Neural cell (in vitro differentiated cells): ENCODE results near the gene TAF11L9. TPM values are rescaled to one million over a fixed set of nuclear protein-coding genes. Genes with fewer than 3 reads are reported as not detected.
"Not testable (repeated sequence)": the region's sequence is repeated elsewhere in the genome, so short reads cannot be mapped to it uniquely, and the experiment has no call there.

ENCODE experiments used
- H2AFZ ChIP-seq: fragments of 200-600, 300-800 bp; sonication (generic), shearing (Covaris generic); 2 replicates; pipeline ENCODE4 v1.6.0; 2014; ENCODE audit warnings: low read depth, mild to moderate bottlenecking, antibody characterized with exemption, low read length, moderate library complexity
- H3F3A ChIP-seq: fragments of 200-600 bp; shearing (Covaris generic); 2 replicates; pipeline ENCODE4 v1.6.1; 2016; ENCODE audit warnings: mild to moderate bottlenecking, moderate library complexity, mixed read lengths, antibody characterized with exemption, low read length; ENCODE audit not compliant: insufficient read depth, poor library complexity, severe bottlenecking
- H3K27ac ChIP-seq: fragments of 200-600, 300-800 bp; sonication (generic), shearing (Covaris generic); 2 replicates; pipeline ENCODE4 v1.5.1; 2014; ENCODE audit warnings: mild to moderate bottlenecking, low read length, moderate library complexity
- H3K27me3 ChIP-seq: fragments of 300-800, 200-600 bp; sonication (generic), shearing (Covaris generic); 2 replicates; pipeline ENCODE4 v1.6.0; 2014; ENCODE audit warnings: mild to moderate bottlenecking, low read depth, low read length, moderate library complexity; ENCODE audit not compliant: insufficient read depth
- H3K36me3 ChIP-seq: fragments of 300-800, 200-600 bp; sonication (generic), shearing (Covaris generic); 2 replicates; pipeline ENCODE4 v1.5.1; 2014; ENCODE audit warnings: mild to moderate bottlenecking, antibody characterized with exemption, low read length, moderate library complexity; ENCODE audit not compliant: insufficient read depth
- H3K4me2 ChIP-seq: fragments of 300-800, 200-600 bp; sonication (generic), shearing (Covaris generic); 2 replicates; pipeline ENCODE4 v1.6.0; 2014; ENCODE audit warnings: mild to moderate bottlenecking, low read length
- H3K4me3 ChIP-seq: fragments of 300-800, 200-600 bp; sonication (generic), shearing (Covaris generic); 2 replicates; pipeline ENCODE4 v1.5.1; 2014; ENCODE audit warnings: mild to moderate bottlenecking, low read length, moderate library complexity
- H3K79me2 ChIP-seq: fragments of 200-600 bp; shearing (Covaris generic); replicated peaks from 2 replicates; pipeline ENCODE4 v1.6.0; 2014; ENCODE audit warnings: mild to moderate bottlenecking, low read length, moderate library complexity; ENCODE audit not compliant: insufficient read depth
- H3K9ac ChIP-seq: fragments of 300-800, 200-600 bp; sonication (generic), shearing (Covaris generic); 2 replicates; pipeline ENCODE4 v1.6.1; 2016; ENCODE audit warnings: mild to moderate bottlenecking, low read length, mixed read lengths
- H3K9me2 ChIP-seq: fragments of 200-600 bp; shearing (Covaris generic); 2 replicates; pipeline ENCODE4 v1.6.1; 2016; ENCODE audit warnings: mild to moderate bottlenecking, low read length, mixed read lengths; ENCODE audit not compliant: insufficient read depth
- H3K9me3 ChIP-seq: fragments of 200-600, 300-800 bp; sonication (generic), shearing (Covaris generic); 2 replicates; pipeline ENCODE4 v1.6.1; 2016; ENCODE audit warnings: mild to moderate bottlenecking, mixed run types, low read length, moderate library complexity, mixed read lengths
- H4K20me1 ChIP-seq: fragments of 200-600 bp; shearing (Covaris generic); 2 replicates; pipeline ENCODE4 v1.6.1; 2016; ENCODE audit warnings: mild to moderate bottlenecking, mixed run types; ENCODE audit not compliant: insufficient read depth
- EP300 ChIP-seq: fragments of 450-650 bp; conservative IDR thresholded peaks from 2 replicates; pipeline ENCODE4 v1.6.1; 2014; ENCODE audit warnings: antibody characterized with exemption, mild to moderate bottlenecking, moderate library complexity; ENCODE audit not compliant: poor library complexity, severe bottlenecking
- RAD21 ChIP-seq: fragments of 450-650 bp; conservative IDR thresholded peaks from 2 replicates; pipeline ENCODE4 v1.6.1; 2014; ENCODE audit warnings: antibody characterized with exemption, mild to moderate bottlenecking, moderate library complexity
- SMC3 ChIP-seq: fragments of 450-650 bp; conservative IDR thresholded peaks from 2 replicates; pipeline ENCODE4 v1.6.1; 2014; ENCODE audit warnings: antibody characterized with exemption, mild to moderate bottlenecking, moderate library complexity; ENCODE audit not compliant: poor library complexity
- polyA minus RNA-seq: library from RNA; depleted of rRNA, polyadenylated mRNA; stranded (reverse); fragments of >200 nt; gene quantifications from 2 replicates; pipeline ENCODE4 v1.2.3, GENCODE V29; 2014
- polyA plus RNA-seq: library from polyadenylated mRNA; depleted of rRNA; stranded (reverse); fragments of >200 nt; gene quantifications from 2 replicates; pipeline ENCODE4 v1.2.3, GENCODE V29; 2014
- TF ChIP-seq, protein P1 (sequence below): fragments of 450-650 bp; IDR thresholded peaks from 2 replicates; pipeline ENCODE4 v1.5.1; 2014; ENCODE audit warnings: antibody characterized with exemption, mild to moderate bottlenecking, moderate library complexity; ENCODE audit not compliant: poor library complexity, severe bottlenecking

TAF11L9 gene
- polyA plus RNA-seq: not detected in 2 replicates
- not detected in 2 replicates for polyA minus RNA-seq

DNA sequence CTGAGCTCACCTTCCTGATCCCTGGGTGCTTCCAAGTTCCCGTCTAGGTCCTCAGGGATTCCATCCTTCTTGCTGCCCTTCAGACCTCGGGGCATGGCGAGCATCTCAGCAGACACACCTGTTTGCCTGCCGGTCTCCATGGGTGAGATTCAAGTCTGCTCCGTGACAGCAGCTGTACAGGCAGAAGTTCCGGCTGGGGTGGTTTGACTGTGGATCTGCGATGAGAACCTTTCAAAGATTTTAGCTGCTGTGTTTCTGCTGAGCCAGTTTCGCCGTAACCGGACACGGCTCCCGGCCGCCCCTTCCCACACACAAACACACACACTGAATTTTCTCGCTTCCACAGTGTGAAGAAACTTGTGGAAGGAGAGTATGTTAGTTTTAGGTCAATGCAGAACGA lies at the start of gene TAF11L9:
Gene TAF11L9 (minus strand): TSS at position 140 of the 400 bp plus-strand sequence.
- H3K9me3 ChIP-seq, H3K4me3 ChIP-seq, H3K4me2 ChIP-seq, H3K9ac ChIP-seq, H3F3A ChIP-seq, H3K9me2 ChIP-seq, H3K27me3 ChIP-seq, H3K27ac ChIP-seq, H4K20me1 ChIP-seq, H3K79me2 ChIP-seq, H2AFZ ChIP-seq, H3K36me3 ChIP-seq: not testable (repeated sequence)

DNA sequence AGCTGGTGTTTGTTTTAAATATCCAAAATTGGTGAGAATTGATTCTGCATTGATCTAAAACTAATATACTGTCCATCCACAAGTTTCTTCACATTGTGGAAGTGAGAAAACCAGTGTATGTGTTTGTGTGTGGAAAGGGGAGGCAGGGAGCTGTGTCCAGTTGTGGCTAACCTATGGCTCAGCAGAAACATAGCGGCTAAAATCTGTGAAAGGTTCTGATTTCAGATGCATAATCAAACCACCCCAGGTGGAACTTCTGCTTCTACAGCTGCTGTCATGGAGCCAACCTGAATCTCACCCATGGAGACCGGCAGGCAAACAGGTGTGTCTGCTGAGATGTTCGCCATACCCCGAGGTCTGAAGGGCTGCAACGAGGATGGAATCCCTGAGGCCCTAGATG lies 40.0 kb upstream of the TAF11L9 start, which contains the start of gene TAF11L14:
Gene TAF11L14 (plus strand): TSS at position 301 of the 400 bp plus-strand sequence.
- H3K9ac ChIP-seq: no peak within 1 kb of the TSS
- H3K79me2 ChIP-seq: no peaks in the 10 kb centered on the region
- no peaks in the 10 kb centered on the region for H3K27me3 ChIP-seq
- H3K27ac ChIP-seq: no peak within 1 kb of the TSS
- TF ChIP-seq SMC3 (no peak), RAD21 (no peak)
- TF ChIP-seq, protein P1, sequence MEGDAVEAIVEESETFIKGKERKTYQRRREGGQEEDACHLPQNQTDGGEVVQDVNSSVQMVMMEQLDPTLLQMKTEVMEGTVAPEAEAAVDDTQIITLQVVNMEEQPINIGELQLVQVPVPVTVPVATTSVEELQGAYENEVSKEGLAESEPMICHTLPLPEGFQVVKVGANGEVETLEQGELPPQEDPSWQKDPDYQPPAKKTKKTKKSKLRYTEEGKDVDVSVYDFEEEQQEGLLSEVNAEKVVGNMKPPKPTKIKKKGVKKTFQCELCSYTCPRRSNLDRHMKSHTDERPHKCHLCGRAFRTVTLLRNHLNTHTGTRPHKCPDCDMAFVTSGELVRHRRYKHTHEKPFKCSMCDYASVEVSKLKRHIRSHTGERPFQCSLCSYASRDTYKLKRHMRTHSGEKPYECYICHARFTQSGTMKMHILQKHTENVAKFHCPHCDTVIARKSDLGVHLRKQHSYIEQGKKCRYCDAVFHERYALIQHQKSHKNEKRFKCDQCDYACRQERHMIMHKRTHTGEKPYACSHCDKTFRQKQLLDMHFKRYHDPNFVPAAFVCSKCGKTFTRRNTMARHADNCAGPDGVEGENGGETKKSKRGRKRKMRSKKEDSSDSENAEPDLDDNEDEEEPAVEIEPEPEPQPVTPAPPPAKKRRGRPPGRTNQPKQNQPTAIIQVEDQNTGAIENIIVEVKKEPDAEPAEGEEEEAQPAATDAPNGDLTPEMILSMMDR: no peak
- no peaks in the 10 kb centered on the region for H3K9me3 ChIP-seq
- no peaks in the 10 kb centered on the region for H4K20me1 ChIP-seq
- H3K4me2 ChIP-seq: no peak within 1 kb of the TSS
- no peaks in the 10 kb centered on the region for H3K36me3 ChIP-seq
- no peak within 1 kb of the TSS for H3K4me3 ChIP-seq
- no peaks in the 10 kb centered on the region for H3K9me2 ChIP-seq
- H3F3A ChIP-seq: no peaks in the 10 kb centered on the region
- H2AFZ ChIP-seq: no peak within 1 kb of the TSS

DNA sequence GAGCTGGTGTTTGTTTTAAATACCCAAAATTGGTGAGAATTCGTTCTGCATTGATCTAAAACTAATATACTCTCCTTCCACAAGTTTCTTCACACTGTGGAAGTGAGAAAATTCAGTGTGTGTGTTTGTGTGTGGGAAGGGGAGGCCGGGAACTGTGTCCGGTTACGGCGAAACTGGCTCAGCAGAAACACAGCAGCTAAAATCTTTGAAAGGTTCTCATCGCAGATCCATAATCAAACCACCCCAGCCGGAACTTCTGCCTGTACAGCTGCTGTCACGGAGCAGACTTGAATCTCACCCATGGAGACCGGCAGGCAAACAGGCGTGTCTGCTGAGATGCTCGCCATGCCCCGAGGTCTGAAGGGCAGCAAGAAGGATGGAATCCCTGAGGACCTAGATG lies 37.6 kb upstream of the TAF11L9 start, which contains the start of gene TAF11L13:
Gene TAF11L13 (plus strand): TSS at position 301 of the 400 bp plus-strand sequence.
- H3K27me3 ChIP-seq, H3K27ac ChIP-seq, H2AFZ ChIP-seq, H3K79me2 ChIP-seq, H3K9me3 ChIP-seq, H3K9me2 ChIP-seq, H3F3A ChIP-seq, H4K20me1 ChIP-seq, H3K9ac ChIP-seq, H3K36me3 ChIP-seq, H3K4me2 ChIP-seq, H3K4me3 ChIP-seq: not testable (repeated sequence)

DNA sequence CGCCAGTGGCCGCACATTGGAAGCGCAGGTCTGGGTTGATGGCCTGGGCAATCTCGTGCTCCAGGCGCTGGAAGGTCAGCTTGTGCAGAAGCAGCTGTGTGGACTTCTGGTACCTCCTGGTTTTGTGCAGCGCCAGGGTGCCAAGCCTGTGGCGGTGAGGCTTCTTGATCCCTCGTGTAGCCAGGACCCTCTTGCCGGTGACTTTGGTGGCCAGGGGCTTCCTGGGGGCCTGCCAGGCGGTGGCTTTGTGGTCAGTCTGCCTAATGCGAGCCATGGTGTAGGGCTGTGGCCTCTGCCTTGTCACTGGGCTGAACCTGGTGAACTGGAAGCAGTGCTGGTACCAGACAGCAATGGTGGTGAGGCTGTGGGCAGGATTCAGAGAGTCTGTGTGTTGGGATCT lies 31.5 kb upstream of the TAF11L9 start:
- Histone ChIP-seq H3K27ac (no peak overlapping the region), H3F3A (no peaks in the 10 kb centered on the region), H4K20me1 (no peaks in the 10 kb centered on the region), H3K4me2 (no peak overlapping the region), H3K9ac (no peak overlapping the region), H3K9me3 (no peaks in the 10 kb centered on the region), H2AFZ (no peak overlapping the region), H3K9me2 (no peaks in the 10 kb centered on the region), H3K36me3 (no peaks in the 10 kb centered on the region), H3K79me2 (no peaks in the 10 kb centered on the region), H3K27me3 (no peaks in the 10 kb centered on the region), H3K4me3 (no peak overlapping the region)
- TF ChIP-seq RAD21 (no peak), EP300 (no peak), SMC3 (no peak)
